GM12801 (cell line): ENCODE data around the gene VTA1.
A peak's percentile ranks its signal among the peaks of the same experiment; 100 is the strongest.

Experiments used
- TF ChIP-seq, protein P1 (sequence below): IDR thresholded peaks from one replicate; pipeline ENCODE4 v1.5.1; 2011; ENCODE audit warnings: control low read depth; ENCODE audit not compliant: insufficient read length; ENCODE audit errors: extremely low read depth

Gene VTA1, protein sequence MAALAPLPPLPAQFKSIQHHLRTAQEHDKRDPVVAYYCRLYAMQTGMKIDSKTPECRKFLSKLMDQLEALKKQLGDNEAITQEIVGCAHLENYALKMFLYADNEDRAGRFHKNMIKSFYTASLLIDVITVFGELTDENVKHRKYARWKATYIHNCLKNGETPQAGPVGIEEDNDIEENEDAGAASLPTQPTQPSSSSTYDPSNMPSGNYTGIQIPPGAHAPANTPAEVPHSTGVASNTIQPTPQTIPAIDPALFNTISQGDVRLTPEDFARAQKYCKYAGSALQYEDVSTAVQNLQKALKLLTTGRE

DNA sequence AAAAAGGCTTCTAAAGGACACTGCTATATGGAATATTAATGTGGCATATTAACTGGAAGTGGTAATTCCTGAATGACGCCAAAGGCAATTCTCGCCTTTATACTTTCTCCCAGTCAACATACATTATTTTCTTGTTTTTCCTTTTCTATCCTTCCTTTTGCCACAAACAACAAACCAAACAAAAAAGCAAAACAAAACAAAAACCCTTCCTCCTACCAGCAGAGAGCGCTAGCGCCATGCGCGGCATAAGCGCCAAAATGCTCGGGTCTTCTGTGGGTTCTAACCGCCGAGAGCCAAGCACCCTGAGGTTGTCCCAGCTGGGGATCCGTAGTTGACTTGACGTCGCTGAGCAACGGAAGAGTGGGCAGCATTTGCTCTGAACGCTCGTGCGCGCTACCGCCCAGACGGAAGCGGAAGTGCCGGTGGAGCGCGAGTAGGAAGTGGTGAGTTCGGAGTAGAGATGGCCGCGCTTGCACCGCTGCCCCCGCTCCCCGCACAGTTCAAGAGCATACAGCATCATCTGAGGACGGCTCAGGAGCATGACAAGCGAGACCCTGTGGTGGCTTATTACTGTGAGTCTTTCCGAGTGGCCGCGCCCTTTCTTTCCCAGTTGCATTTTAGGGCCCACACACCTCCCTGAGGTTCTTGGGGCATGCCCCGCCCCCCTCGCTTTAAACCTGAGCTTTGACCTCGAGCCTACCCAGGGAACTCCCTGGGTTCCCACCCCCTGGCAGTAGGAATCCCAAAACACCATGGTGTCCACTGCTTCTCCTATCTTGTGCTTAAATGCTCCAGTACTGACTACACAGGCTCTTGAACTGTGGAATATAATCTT is at the start of gene VTA1, which contains the start of gene NMBR:
VTA1 (plus strand) TSS at position 436 of the 835 bp plus-strand sequence; CDS start at position 461, 25 bp downstream.
NMBR (minus strand) TSS at position 295 of the 835 bp plus-strand sequence. CDS start 58,464 bp downstream, outside the sequence.
- TF ChIP-seq, protein P1, sequence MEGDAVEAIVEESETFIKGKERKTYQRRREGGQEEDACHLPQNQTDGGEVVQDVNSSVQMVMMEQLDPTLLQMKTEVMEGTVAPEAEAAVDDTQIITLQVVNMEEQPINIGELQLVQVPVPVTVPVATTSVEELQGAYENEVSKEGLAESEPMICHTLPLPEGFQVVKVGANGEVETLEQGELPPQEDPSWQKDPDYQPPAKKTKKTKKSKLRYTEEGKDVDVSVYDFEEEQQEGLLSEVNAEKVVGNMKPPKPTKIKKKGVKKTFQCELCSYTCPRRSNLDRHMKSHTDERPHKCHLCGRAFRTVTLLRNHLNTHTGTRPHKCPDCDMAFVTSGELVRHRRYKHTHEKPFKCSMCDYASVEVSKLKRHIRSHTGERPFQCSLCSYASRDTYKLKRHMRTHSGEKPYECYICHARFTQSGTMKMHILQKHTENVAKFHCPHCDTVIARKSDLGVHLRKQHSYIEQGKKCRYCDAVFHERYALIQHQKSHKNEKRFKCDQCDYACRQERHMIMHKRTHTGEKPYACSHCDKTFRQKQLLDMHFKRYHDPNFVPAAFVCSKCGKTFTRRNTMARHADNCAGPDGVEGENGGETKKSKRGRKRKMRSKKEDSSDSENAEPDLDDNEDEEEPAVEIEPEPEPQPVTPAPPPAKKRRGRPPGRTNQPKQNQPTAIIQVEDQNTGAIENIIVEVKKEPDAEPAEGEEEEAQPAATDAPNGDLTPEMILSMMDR = peak; percentile 9

DNA sequence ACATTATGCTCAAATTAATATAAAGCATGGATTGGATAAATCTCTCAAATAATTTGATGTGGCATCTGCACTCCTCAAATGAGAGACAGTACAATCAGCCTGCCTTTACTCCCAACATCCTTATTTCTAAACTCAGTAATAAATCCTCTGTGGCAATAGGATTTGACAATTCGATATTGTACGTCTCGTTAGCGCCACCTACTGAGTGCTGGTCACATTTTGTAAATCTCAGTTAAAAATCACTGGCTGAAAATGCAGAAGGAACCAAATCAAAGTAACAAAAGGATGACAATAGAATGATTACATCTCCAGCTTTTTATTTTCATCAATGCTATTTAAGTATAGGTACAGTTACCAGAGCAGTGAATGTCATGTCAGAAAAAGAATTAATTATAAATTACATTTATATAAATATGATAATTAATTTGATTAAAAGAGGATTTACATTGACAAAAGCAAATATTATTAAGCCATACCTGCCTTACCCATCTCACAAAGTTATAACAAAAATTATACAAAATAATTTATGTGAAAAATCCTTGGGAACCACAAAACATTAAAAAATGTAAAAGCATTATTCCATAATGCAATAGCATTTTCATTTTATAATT is 34.5 kb upstream of the VTA1 start:
- TF ChIP-seq, protein P1 = peak; percentile 34

DNA sequence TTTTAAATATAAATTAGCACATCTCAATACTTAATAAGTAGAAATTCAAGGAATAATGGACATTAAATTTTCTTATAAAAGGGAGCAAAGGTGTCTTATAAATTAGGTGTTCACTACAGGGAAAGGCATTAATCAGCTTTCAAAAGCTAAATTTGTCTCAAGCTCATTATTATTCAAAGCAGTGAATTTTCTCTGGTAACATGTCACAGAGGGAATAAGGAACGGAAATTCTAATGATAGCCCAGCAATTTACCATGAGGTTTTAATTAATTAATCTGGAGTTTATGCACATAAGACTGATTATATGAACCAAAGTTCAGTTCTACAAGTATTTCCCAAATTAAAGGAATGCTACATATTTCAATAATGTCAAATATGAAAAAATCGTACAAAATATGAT is 29.7 kb upstream of the VTA1 start:
- TF ChIP-seq, protein P1 = no peak

DNA sequence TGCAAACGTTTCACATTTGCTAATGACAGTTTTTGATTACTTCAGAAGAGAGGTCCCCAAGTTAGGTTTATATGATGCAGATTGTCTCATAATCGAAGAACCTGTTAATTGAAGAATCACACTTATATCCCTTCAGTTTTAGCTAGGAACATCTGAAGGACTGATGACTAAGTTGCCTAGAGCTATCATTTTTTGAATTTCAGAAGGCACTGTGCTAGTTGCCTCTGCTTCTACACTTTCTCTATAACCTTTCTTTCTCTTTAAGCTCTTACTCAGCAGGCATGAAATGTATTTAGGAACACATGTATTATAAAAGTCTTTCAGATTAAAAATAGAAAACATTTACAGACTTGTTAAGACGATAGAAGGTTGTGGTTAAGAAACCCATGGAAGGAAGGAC is 28.7 kb upstream of the VTA1 start:
- TF ChIP-seq, protein P1 = no peak

DNA sequence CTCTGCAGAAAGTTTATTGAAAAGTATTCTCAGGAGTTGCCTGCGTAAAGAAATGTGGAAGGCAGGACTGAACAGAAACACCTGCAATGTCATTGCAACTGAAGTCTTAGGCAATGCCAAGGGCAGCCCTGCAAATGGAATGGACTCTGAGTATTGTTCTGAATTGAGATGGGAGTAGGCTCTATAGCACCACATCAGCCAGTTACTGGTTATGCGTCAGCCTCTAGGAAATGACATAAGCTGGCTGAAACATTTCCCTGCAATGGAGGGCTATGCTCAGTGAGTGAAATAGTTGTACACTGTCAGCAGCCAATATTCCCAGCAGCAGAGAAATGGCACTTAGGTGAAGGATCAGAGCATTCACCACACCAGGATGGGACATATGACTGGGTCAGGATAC is 28.1 kb upstream of the VTA1 start:
- TF ChIP-seq, protein P1 = no peak

DNA sequence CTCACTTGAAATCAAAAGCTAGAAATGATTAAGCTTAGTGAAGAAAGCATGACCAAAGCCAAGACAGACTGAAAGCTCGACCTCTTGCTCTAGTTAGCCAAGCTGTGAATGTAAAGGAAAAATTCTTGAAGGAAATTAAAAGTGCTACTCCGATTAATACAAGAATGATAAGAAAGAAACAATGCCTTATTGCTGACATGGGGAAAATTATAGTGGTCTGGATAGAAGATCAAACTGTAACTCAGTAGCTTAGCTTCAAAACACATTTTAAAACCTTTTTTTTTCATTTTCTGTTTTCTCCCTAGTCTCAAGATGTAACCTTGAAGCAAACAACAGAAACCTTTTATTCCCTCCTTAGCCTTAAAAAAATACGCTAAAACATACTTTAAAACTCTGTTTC is 25.7 kb upstream of the VTA1 start:
- TF ChIP-seq, protein P1 = no peak

DNA sequence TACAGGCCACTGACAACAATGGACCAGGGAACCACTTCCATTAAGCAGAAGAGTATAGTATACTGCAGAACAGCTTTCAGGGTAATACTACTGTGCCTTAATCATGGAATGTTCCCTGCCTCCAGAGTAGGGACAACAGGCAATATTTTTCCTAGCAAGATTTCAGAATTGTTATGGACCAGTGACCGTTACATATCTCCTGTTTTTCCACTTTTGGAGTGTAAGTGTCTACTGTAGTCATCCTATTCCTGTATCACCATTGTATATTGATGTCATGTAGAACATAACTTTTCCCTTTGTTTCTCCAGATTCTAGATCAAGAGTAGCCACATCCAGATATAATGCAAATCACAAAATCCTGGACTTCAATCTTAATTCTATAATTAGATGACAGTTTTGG is 16.2 kb upstream of the VTA1 start:
- TF ChIP-seq, protein P1 = no peak
